Measurements from ENCODE around the gene RAPGEF1.

RAPGEF1 gene

GRCh38 chr9:131624636-131625507 is 115.0 kb downstream of the RAPGEF1 start:
- DNase-seq (ENCODE audit: low read depth in 2 of 2): no peak

- no peak for DNase-seq (ENCODE audit: low read depth in 2 of 2)
These were observed 116.1 kb downstream of the RAPGEF1 start for GRCh38 chr9:131623655-131624330.

GRCh38 chr9:131622523-131622922 is 117.4 kb downstream of the RAPGEF1 start:
- DNase-seq (ENCODE audit: low read depth in 2 of 2): no peak

GRCh38 chr9:131621551-131622358 is 118.1 kb downstream of the RAPGEF1 start:
- no peak for DNase-seq (ENCODE audit: low read depth in 2 of 2)

- DNase-seq (ENCODE audit: low read depth in 2 of 2): no peak
These were observed 118.9 kb downstream of the RAPGEF1 start for GRCh38 chr9:131620764-131621520.

- DNase-seq (ENCODE audit: low read depth in 2 of 2): no peak
These were observed 120.2 kb downstream of the RAPGEF1 start for GRCh38 chr9:131619680-131620079.

GRCh38 chr9:131618785-131619184 is 121.1 kb downstream of the RAPGEF1 start:
- DNase-seq (ENCODE audit: low read depth in 2 of 2): no peak

GRCh38 chr9:131618071-131618479 is 121.8 kb downstream of the RAPGEF1 start:
- no peak for DNase-seq (ENCODE audit: low read depth in 2 of 2)

- no peak for DNase-seq (ENCODE audit: low read depth in 2 of 2)
These were observed 122.3 kb downstream of the RAPGEF1 start for GRCh38 chr9:131617611-131618010.

- DNase-seq (ENCODE audit: low read depth in 2 of 2): no peak
These were observed 122.8 kb downstream of the RAPGEF1 start for GRCh38 chr9:131616983-131617604.

GRCh38 chr9:131614340-131614915 is 125.4 kb downstream of the RAPGEF1 start:
- DNase-seq (ENCODE audit: low read depth in 2 of 2): no peak

- no peak for DNase-seq (ENCODE audit: low read depth in 2 of 2)
These were observed 126.0 kb downstream of the RAPGEF1 start for GRCh38 chr9:131613921-131614320.

- no peak for DNase-seq (ENCODE audit: low read depth in 2 of 2)
These were observed 127.0 kb downstream of the RAPGEF1 start for GRCh38 chr9:131612851-131613250.

GRCh38 chr9:131611586-131612315 is 128.1 kb downstream of the RAPGEF1 start:
- DNase-seq (ENCODE audit: low read depth in 2 of 2): no peak

- no peak for DNase-seq (ENCODE audit: low read depth in 2 of 2)
These were observed 129.6 kb downstream of the RAPGEF1 start for GRCh38 chr9:131610231-131610761.

GRCh38 chr9:131609099-131609830 is 130.6 kb downstream of the RAPGEF1 start:
- DNase-seq (ENCODE audit: low read depth in 2 of 2): no peak

- DNase-seq (ENCODE audit: low read depth in 2 of 2): no peak
These were observed 131.3 kb downstream of the RAPGEF1 start for GRCh38 chr9:131608493-131609037.

- DNase-seq (ENCODE audit: low read depth in 2 of 2): no peak
These were observed 132.3 kb downstream of the RAPGEF1 start for GRCh38 chr9:131607591-131607990.

Data from stimulated activated CD8-positive, alpha-beta memory T cell treated with anti-CD3 and anti-CD28 coated beads, Interleukin-2, amount 100 ng/mL, for 48 hours (primary cell).